ENCODE results near the gene COX5A. TPM values are rescaled to one million over a fixed set of nuclear protein-coding genes. Genes with fewer than 3 reads are reported as not detected.

COX5A gene
- total RNA-seq, 1 donor from 2014 or later = 138 TPM

DNA sequence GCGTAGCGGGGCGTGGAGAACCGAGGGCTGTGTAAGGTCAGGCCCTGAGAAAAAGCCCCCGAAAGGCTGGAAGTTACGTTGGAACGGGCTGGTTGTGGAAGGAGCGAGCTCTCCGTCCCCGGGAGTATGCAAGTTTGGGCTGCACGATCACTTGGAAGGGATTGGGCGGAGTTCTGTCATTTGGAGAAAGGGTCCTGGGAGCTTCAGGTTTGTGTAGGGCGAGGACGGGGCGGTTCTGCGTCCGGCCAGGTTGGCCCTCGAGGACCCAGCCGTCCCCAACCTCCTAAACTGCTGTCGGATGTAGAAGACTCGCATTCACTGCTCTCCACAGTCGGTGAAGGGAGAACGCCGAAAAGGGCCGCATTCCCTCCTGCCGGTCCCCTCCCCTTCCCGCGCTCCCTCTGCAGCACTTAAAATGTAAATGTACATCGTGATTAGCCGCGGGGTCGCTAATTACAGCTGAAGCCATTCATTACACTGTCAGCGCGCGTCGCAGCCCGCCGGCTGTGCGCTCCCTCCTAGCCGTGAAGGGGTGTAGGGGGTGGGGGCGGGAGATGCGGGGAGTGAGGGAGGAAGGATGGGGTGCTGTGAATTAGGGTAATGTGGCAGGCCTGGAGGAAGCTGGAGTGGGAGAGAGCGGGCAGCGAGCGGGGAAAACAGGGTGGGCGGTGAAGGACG, 21.2 kb upstream of the COX5A start:
- DNase-seq (no peak), ATAC-seq (no peak)
- Histone ChIP-seq H3K9me3 (no peaks in the 10 kb centered on the region), H3K27ac (peak overlapping the region; percentile 42), H3K36me3 (no peaks in the 10 kb centered on the region), H3K4me3 (peak overlapping the region; percentile 81), H3K27me3 (no peaks in the 10 kb centered on the region), H3K4me1 (peaks cover 42% of the 10 kb centered on the region)
- TF ChIP-seq, protein P1, sequence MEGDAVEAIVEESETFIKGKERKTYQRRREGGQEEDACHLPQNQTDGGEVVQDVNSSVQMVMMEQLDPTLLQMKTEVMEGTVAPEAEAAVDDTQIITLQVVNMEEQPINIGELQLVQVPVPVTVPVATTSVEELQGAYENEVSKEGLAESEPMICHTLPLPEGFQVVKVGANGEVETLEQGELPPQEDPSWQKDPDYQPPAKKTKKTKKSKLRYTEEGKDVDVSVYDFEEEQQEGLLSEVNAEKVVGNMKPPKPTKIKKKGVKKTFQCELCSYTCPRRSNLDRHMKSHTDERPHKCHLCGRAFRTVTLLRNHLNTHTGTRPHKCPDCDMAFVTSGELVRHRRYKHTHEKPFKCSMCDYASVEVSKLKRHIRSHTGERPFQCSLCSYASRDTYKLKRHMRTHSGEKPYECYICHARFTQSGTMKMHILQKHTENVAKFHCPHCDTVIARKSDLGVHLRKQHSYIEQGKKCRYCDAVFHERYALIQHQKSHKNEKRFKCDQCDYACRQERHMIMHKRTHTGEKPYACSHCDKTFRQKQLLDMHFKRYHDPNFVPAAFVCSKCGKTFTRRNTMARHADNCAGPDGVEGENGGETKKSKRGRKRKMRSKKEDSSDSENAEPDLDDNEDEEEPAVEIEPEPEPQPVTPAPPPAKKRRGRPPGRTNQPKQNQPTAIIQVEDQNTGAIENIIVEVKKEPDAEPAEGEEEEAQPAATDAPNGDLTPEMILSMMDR (IDR thresholded peaks at IDR 0.05) = no peak
- intact Hi-C loops (cut with DNase I) = no loop called here

DNA sequence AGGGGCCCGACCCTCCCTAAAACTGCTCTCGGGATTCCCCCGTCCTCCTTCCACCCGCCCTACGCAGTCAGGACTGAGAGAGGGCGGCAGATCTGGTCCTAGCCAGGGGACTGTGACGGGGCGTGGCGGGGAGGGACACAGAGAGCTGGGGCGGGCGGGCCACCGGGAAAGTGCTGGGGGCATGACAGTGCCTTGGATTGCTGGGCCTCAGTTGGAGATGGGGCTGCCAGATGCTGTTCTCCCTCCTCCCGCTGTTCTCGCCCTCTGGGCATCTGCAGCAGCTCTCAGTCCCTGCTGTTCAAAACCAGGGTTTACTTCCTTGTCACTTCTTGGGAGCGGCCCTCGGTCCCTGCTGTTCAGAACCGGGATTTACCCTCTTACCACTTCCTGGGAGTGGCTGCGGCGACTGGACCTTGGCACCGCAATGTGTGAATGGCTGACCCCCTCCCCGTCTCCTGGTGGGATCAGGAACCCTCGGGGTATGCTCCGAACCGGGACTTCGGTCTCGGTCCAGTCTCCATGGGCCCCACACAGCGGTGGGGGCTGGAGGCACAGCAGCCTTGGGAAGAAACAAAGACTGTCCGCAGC, 20.5 kb upstream of the COX5A start:
- Histone ChIP-seq H3K27ac (peak overlapping the region; percentile 42), H3K36me3 (no peaks in the 10 kb centered on the region), H3K4me3 (peak overlapping the region; percentile 81), H3K4me1 (peaks cover 44% of the 10 kb centered on the region), H3K9me3 (no peaks in the 10 kb centered on the region), H3K27me3 (no peaks in the 10 kb centered on the region)
- ATAC-seq (peak; percentile 55), DNase-seq (peak; percentile 82)
- TF ChIP-seq, protein P1 (IDR thresholded peaks at IDR 0.05) = peak; percentile 36
- intact Hi-C loops (cut with DNase I) = no loop called here

DNA sequence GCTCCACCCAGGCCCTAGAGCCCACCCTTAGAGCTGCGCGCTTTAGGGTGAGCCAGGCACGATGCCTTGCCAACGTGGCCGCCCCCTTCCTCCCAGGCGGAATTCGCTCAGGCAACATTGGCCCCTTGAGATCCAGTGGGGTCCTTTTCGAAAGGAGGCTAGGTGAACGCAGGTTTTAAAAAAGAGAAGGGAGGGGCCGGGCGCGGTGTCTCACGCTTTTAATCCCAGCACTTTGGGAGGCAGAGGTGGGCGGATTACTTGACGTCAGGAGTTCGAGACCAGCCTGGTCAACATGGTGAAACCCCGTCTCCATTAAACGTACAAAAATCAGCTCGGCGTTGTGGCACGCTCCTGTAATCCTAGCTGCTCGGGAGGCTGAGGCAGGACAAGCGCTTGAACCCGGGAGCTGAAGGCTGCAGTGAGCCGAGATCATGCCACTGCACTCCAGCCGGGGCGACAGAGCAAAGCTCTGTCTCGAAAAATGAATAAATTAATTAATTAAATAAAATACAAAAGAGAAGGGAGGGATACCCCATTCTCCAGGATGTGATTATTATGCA, 19.7 kb upstream of the COX5A start:
- Histone ChIP-seq H3K9me3 (no peaks in the 10 kb centered on the region), H3K36me3 (no peaks in the 10 kb centered on the region), H3K4me1 (peaks cover 44% of the 10 kb centered on the region), H3K4me3 (peak overlapping the region; percentile 81), H3K27ac (peak overlapping the region; percentile 88), H3K27me3 (no peaks in the 10 kb centered on the region)
- intact Hi-C loops (cut with DNase I) = no loop called here
- TF ChIP-seq, protein P1 (IDR thresholded peaks at IDR 0.05) = no peak
- DNase-seq (no peak), ATAC-seq (no peak)

DNA sequence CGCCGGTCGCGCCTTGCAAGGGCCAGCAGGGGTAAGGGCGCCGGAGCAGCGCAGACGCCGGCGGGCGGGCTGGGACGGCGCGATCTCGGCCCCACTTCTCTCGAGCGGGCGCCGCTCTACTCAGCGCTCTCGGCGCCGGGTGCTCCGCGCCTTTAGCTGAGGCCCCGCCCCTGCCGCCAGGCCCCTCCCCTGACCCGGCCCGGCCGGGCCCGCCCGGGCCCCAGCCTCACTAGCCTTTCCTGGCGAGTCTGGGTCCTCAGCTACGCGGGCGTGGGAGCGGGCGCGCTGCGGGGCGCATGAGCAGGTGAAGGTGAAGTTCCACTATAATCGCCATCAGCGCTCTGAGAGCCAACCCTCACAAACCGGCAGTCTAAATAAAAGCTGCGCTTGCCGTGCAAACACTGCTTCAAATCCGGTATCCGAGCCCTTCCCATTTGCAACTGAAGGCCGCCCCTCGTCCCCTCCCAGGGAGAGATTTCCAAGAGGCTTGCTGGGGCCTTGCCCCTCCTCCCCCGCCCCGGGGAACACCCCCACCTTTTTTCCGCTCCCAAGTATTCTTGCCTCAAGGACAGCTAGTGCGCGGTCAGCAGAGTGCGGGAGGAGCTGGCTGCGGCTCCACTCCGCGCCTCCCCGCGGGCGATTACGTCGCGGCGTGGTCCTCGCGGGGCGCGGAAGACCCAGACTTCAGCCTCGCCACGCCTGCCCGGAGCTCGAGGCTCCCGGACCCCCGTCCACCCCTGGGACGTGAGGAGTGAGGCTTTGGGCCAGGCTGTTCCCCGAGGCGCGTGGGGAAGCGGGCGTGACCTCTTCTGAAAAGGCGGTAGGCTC, 19.0 kb upstream of the COX5A start, which contains the start of gene RPP25:
Gene RPP25, minus strand, starts transcription at position 125 of the 828 bp plus-strand sequence. CDS start 189 bp downstream, outside the sequence.
- ATAC-seq (peak; percentile 91), DNase-seq (peak; percentile 94)
- H3K27ac ChIP-seq = peak within 1 kb of the TSS; percentile 88
- H3K27me3 ChIP-seq = no peaks in the 10 kb centered on the region
- intact Hi-C loops (cut with DNase I) = no loop called here
- TF ChIP-seq, protein P1 (IDR thresholded peaks at IDR 0.05) = no peak
- no peaks in the 10 kb centered on the region for H3K36me3 ChIP-seq
- H3K4me3 ChIP-seq = peak within 1 kb of the TSS; percentile 81
- peaks cover 44% of the 10 kb centered on the region for H3K4me1 ChIP-seq
- H3K9me3 ChIP-seq = no peaks in the 10 kb centered on the region

DNA sequence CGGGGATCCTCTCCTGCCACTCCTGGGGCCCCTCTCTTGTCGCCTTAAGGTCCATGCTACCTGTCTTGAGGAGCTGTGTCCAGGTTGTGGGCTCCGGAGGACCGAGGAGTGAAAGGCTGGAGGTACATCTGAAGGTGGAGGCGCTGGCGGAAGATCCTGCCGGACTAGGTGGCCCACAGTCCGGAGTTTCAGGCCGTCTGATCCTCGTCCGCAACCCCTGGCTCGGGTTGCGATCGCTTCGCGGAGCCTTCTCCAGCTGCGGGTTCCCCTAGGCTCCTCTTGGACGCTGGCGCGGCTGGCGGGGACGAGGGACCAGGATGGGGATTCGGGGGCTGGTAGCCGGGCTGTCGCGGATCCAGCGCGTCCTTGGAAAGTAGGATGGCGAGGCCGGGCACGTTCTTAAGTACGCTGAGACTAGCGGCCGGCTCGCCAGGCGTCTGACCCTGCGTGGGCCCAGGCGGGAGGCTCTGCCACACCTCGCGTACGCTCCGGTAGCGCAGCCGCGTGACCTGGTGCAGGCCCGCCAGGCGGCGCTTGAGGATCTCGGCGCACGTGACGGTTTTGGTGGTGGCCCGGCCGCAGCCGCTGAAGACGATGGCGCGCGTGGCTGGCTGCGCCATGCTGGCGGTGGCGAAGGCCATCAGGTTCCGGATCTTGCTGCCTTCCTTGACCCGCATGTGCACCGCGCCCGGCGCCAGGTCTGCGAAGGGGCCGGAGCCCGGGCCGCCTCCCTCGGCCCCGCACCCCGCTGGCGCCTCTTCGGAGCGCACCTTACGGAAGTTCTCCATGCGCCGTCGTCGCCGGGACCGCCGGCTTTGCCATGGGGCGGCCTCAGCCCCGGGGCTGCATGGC, 18.1 kb upstream of the COX5A start:
- H3K27me3 ChIP-seq = no peaks in the 10 kb centered on the region
- peaks cover 44% of the 10 kb centered on the region for H3K4me1 ChIP-seq
- H3K9me3 ChIP-seq = no peaks in the 10 kb centered on the region
- ATAC-seq (peak; percentile 80), DNase-seq (peak; percentile 94)
- TF ChIP-seq, protein P1 (IDR thresholded peaks at IDR 0.05) = peak; percentile 44
- peak overlapping the region; percentile 81 for H3K4me3 ChIP-seq
- H3K27ac ChIP-seq = peak overlapping the region; percentile 88
- intact Hi-C loops (cut with DNase I) = no loop called here
- no peaks in the 10 kb centered on the region for H3K36me3 ChIP-seq
